Activated CD8-positive, alpha-beta T cell treated with anti-CD3 and anti-CD28 coated beads for 36 hours (primary cell): Measurements from ENCODE around the gene CLSTN2. TPM values are rescaled to one million over a fixed set of nuclear protein-coding genes. Genes with fewer than 3 reads are reported as not detected.

Experiments used
- ATAC-seq: fragments of 200-7000 bp; cut with Tn5 transposase; one replicate; pipeline ENCODE4 v1.10.0; 2021; ENCODE audit warnings: mild to moderate bottlenecking, moderate library complexity
- CTCF ChIA-PET: fragments of 350-600 bp; sonication (Branson Sonifier 250); formaldehyde crosslinking; loops from one replicate; lab custom pipeline; 2021; ENCODE audit warnings: antibody characterized with exemption; lab: Charles Lee
- POLR2A ChIA-PET: fragments of 350-600 bp; sonication (Branson Sonifier 250); formaldehyde crosslinking; loops from one replicate; lab custom pipeline; 2021; ENCODE audit warnings: antibody characterized with exemption; lab: Charles Lee
- DNase-seq: peaks from one replicate; pipeline ENCODE4 v3.0.0-alpha.2; 2020
- H3K27ac Mint-ChIP-seq: one replicate; pipeline ENCODE4 v1.8.0; 2021; ENCODE audit warnings: mild to moderate bottlenecking, mixed read lengths
- H3K27me3 Mint-ChIP-seq: one replicate; pipeline ENCODE4 v1.8.0; 2021; ENCODE audit warnings: mixed read lengths
- H3K36me3 Mint-ChIP-seq: one replicate; pipeline ENCODE4 v1.8.0; 2021; ENCODE audit warnings: low read depth, mixed read lengths
- H3K4me1 Mint-ChIP-seq: one replicate; pipeline ENCODE4 v1.8.0; 2021; ENCODE audit warnings: low read depth, mixed read lengths
- H3K4me3 Mint-ChIP-seq: one replicate; pipeline ENCODE4 v1.8.0; 2021; ENCODE audit warnings: mild to moderate bottlenecking, moderate library complexity, mixed read lengths
- H3K9me3 Mint-ChIP-seq: one replicate; pipeline ENCODE4 v1.8.0; 2021; ENCODE audit warnings: mixed read lengths
- intact Hi-C: fragments of 100-400 bp; cut with micrococcal nuclease; formaldehyde crosslinking; loops from one replicate; pipeline ENCODE4 v1.10.0; 2022
- total RNA-seq, 2 experiments: library from RNA; stranded (reverse); gene quantifications; one replicate each; pipeline ENCODE4 v1.2.3, GENCODE V29; 2021
- TF ChIP-seq, protein P1 (sequence below): fragments of 200-600 bp; IDR thresholded peaks from one replicate; pipeline ENCODE4 v1.8.0; 2022; ENCODE audit warnings: antibody characterized with exemption, mild to moderate bottlenecking

Gene CLSTN2
- total RNA-seq, 2 experiments from 2014 or later: not detected

DNA sequence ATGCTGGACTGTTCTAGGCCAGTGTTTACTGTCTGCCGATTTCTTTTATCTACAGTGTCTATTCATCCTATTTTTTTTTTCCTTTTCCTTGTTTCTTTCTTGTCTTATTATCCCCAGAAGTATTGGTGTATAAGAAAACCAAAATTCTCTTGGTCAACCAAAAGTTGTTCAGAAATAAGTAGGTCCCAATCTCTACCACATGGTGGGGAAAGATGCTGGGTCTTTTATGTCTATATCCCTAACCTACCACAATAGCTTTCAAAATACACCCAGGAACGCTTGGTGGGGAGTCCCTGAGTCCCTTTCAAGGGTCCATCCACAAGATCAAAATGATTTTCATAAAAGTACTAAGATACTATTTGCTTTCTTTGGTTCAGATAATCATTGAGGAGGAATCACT is 225.6 kb downstream of the CLSTN2 start:
- CTCF ChIA-PET: no interaction called here
- H3K4me3 Mint-ChIP-seq: no peak overlapping the region
- H3K27me3 Mint-ChIP-seq: peaks cover 10% of the 10 kb centered on the region
- intact Hi-C loops: no loop called here
- TF ChIP-seq, protein P1, sequence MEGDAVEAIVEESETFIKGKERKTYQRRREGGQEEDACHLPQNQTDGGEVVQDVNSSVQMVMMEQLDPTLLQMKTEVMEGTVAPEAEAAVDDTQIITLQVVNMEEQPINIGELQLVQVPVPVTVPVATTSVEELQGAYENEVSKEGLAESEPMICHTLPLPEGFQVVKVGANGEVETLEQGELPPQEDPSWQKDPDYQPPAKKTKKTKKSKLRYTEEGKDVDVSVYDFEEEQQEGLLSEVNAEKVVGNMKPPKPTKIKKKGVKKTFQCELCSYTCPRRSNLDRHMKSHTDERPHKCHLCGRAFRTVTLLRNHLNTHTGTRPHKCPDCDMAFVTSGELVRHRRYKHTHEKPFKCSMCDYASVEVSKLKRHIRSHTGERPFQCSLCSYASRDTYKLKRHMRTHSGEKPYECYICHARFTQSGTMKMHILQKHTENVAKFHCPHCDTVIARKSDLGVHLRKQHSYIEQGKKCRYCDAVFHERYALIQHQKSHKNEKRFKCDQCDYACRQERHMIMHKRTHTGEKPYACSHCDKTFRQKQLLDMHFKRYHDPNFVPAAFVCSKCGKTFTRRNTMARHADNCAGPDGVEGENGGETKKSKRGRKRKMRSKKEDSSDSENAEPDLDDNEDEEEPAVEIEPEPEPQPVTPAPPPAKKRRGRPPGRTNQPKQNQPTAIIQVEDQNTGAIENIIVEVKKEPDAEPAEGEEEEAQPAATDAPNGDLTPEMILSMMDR: no peak
- no peak overlapping the region for H3K27ac Mint-ChIP-seq
- POLR2A ChIA-PET: no interaction called here
- no peaks in the 10 kb centered on the region for H3K36me3 Mint-ChIP-seq
- DNase-seq: no peak
- ATAC-seq: no peak
- H3K9me3 Mint-ChIP-seq: no peaks in the 10 kb centered on the region
- no peaks in the 10 kb centered on the region for H3K4me1 Mint-ChIP-seq

DNA sequence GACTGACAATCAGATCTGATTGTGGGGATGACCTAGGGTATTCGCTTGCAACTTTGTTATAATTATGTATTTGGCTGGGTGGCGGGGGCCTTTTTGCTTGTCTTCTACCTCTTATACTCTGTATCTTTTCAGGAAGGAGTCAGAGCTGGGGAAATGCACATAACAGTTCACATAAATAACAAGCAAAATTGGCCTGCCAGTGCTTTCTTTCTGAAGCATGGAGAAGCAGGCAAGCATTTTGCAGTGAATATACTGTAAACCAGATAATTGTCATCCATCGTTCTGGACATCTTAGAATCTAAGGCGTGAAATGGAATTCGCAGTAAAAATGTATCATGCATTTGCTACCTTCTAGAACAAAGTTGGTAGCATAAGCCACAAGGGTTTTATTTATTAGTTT is 227.6 kb downstream of the CLSTN2 start:
- intact Hi-C loops: no loop called here
- CTCF ChIA-PET: no interaction called here
- Mint-ChIP-seq H3K36me3 (no peaks in the 10 kb centered on the region), H3K9me3 (no peaks in the 10 kb centered on the region), H3K27ac (no peak overlapping the region), H3K4me1 (no peaks in the 10 kb centered on the region), H3K4me3 (no peak overlapping the region), H3K27me3 (peaks cover 10% of the 10 kb centered on the region)
- POLR2A ChIA-PET: no interaction called here
- TF ChIP-seq, protein P1: no peak
- DNase-seq: no peak
- no peak for ATAC-seq

DNA sequence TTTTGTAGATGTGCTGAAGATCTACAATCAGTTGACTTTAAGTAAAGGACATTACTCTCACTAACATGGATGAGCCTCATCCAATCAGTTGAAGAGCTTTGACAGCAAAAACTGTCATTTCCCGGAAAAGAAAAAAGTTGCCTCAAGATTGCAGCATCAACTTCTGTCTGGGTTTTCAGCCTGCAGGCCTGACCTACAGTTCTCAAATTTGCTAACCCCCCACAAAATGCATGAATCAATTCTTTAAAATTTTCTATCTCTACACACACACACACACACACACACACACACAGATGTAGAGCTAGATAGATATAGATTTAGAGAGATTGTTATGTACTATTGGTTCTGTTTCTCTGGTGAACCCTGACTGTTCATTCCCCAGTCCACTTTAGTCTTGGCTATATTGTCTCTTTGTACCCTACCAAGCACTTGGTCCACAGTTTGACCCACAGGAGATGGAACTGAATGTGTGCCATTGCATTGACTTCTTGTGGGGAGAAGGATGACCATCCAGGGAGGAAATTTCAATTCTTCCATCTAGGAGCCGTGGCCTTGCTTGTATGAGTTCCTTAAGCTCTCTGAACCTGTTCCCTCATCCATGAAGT is 228.3 kb downstream of the CLSTN2 start:
- no peaks in the 10 kb centered on the region for H3K4me1 Mint-ChIP-seq
- peaks cover 6% of the 10 kb centered on the region for H3K27me3 Mint-ChIP-seq
- H3K27ac Mint-ChIP-seq: no peak overlapping the region
- POLR2A ChIA-PET: no interaction called here
- TF ChIP-seq, protein P1: no peak
- CTCF ChIA-PET: no interaction called here
- H3K4me3 Mint-ChIP-seq: no peak overlapping the region
- ATAC-seq (no peak), DNase-seq (no peak)
- H3K36me3 Mint-ChIP-seq: no peaks in the 10 kb centered on the region
- intact Hi-C loops: no loop called here
- H3K9me3 Mint-ChIP-seq: no peaks in the 10 kb centered on the region

DNA sequence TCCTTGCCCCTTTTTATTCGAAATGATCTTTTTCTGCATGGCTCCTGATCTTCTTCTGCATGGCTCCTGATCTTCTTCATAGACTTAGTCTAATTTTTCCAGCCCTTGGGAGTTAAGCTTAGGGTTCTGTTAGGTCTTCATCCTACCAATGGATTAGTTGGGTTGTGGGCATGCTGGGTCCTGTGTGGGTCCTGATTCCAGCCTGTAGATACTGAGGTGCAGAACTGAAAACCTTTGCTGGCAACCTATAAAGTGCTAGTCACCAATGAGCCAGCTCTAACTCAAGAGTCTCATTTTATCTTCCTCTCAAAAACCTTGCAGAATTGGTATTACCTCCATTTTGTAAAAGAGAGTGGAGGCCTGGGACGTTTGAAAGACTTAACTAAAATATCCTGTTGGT is 229.2 kb downstream of the CLSTN2 start:
- TF ChIP-seq, protein P1: no peak
- ATAC-seq (no peak), DNase-seq (no peak)
- H3K9me3 Mint-ChIP-seq: no peaks in the 10 kb centered on the region
- no peak overlapping the region for H3K4me3 Mint-ChIP-seq
- intact Hi-C loops: no loop called here
- ChIA-PET POLR2A (no interaction called here), CTCF (no interaction called here)
- no peaks in the 10 kb centered on the region for H3K4me1 Mint-ChIP-seq
- H3K27ac Mint-ChIP-seq: no peak overlapping the region
- peaks cover 3% of the 10 kb centered on the region for H3K27me3 Mint-ChIP-seq
- no peaks in the 10 kb centered on the region for H3K36me3 Mint-ChIP-seq

DNA sequence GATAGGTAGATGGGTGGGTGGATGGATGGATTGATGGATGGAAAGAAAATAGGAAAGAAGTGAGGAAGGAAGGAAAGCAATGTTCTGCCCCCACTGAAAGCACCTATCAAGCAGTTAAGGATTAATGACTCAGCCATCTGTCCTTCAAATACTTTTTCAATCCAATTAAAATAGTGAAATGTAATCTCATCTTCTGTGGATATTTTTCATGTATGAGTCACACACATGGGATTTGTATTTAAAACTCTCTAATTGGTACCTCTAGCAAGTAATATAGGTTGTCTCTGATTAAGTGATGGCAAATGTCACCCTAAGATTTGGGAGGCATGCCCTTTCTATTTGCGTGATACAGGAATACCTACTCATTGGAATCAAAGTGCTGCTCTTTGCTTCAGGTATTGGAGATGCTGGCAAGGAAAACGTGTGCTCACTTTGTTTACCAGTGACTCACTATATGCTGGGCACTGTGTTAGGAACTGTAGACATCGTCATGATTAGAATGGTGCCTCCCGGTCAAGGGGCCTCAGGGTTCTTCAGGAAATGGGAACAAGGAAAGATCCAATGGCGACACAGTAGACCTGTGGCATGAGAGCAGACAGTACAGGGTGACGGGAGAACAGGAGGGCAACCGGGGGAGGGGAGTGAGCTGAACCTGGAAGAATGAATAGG is 230.1 kb downstream of the CLSTN2 start:
- TF ChIP-seq, protein P1: no peak
- no peaks in the 10 kb centered on the region for H3K36me3 Mint-ChIP-seq
- POLR2A ChIA-PET: no interaction called here
- DNase-seq (no peak), ATAC-seq (no peak)
- H3K9me3 Mint-ChIP-seq: no peaks in the 10 kb centered on the region
- H3K4me1 Mint-ChIP-seq: no peaks in the 10 kb centered on the region
- no peak overlapping the region for H3K27ac Mint-ChIP-seq
- no peak overlapping the region for H3K4me3 Mint-ChIP-seq
- intact Hi-C loops: no loop called here
- CTCF ChIA-PET: no interaction called here
- peaks cover 3% of the 10 kb centered on the region for H3K27me3 Mint-ChIP-seq
